Stimulated activated CD8-positive, alpha-beta memory T cell treated with anti-CD3 and anti-CD28 coated beads, Interleukin-2, amount 100 ng/mL, for 48 hours (primary cell): ENCODE measurements around the gene AQP1.

Experiments
- DNase-seq, 2 donors: peaks; one replicate each; pipeline ENCODE4 v3.0.0-alpha.2; 2020; ENCODE audit warnings: low read depth in 2 of 2

The AQP1 gene

DNA sequence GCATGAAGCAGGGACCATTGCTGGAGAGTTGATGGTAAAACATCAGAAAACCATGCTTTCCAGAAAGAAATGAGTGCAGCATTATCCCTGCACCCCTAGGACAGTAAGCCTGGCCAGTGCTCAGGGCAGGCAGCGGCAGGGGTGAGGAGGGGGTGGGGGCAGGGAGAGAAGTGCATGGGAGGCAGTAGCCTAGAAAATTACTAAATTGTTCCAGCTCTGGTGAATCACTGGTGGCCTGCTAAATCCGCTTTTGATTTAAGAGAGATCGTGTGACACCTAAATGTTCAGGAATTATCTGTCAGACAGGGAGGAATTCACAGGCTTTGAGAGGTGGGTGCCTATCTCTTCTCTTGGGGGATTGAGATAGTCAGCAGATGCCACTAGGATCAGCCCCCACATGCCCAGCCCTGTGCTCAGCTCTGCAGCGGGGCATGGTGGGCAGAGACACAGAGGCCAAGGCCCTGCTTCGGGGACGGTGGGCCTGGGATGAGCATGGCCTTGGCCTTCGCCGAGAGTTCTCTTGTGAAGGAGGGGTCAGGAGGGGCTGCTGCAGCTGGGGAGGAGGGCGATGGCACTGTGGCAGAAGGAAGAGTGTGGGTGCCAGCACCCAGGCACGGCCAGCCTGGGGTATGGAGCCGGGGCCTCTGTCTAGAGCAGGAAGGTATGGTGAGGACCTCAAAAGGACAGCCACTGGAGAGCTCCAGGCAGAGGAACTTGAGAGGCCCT lies 5.0 kb upstream of the AQP1 start:
- DNase-seq = no peak

DNA sequence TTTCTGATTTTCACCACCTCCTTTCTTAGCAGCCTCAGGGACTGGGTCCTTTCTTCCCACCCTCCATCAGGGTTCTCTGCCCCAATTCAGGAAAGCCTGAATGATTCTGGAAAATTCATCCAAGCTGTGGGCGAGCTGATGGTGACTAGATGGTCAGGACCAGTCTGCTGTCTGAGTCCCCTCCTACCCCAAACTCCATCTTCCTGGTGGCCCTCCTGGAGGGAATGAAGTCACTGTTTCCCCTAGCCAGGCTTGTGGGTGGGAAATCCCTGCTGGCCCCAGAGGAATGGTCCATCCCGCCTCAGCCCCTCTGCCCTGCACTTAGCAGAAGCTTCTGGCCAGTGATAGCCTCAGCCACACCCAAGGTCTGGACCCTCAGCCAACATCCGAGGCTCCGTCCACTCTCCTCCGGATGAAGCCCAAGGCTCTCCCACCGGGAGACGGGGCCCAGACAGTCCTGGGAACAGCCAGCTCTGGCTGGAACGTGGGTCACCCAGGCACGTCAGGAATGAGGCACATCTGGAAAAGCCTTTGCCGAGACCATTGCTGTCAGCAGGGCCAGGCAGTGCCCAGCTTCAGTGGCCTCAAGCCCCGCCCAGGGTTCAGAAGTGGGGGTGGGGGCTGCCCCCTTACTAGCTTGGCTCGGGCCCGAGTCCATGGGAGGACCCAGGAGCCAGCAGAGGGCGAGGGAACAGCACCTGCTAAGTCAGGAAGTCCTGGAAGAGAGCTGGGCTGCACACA lies 4.0 kb upstream of the AQP1 start:
- DNase-seq = no peak

DNA sequence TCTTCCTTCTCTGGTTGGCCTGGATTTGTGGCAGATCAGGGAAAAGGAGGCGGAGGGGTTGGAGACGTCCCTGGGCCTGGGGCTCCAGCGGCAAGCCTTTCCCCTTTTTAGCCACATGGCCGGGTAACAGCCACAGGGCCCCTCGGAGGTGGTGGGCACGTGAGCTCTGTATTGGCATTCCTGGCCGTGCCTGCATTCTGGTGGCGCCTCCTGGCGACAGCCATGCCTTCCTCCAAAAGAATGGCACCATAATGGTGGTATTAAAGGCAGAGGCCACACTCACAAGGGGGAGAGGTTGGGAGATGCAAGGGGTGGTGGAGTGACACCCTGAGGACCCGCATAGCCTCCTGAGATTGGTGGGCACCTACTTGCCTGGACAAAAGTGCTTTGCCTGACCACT lies 3.0 kb upstream of the AQP1 start:
- DNase-seq = no peak

DNA sequence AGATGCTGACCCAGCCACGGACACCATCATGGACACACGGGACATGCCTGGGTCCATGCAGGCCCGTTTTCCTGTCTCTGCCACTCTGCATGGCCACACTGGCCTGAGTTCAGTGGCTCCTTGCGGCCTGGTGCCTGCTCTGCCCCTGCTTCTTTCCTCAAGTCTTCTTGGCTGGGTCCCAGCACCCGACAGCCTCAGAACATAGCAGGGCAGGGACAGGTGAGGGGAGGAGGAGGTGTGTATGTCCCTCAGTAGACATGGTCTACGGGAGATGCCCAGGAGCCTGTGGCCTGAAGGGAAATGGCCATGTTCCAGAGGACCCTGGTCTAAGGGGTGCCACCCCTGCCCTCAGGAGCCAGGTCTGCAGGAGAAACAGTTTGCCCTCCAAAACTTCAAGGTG lies 2.2 kb upstream of the AQP1 start:
- DNase-seq = no peak

DNA sequence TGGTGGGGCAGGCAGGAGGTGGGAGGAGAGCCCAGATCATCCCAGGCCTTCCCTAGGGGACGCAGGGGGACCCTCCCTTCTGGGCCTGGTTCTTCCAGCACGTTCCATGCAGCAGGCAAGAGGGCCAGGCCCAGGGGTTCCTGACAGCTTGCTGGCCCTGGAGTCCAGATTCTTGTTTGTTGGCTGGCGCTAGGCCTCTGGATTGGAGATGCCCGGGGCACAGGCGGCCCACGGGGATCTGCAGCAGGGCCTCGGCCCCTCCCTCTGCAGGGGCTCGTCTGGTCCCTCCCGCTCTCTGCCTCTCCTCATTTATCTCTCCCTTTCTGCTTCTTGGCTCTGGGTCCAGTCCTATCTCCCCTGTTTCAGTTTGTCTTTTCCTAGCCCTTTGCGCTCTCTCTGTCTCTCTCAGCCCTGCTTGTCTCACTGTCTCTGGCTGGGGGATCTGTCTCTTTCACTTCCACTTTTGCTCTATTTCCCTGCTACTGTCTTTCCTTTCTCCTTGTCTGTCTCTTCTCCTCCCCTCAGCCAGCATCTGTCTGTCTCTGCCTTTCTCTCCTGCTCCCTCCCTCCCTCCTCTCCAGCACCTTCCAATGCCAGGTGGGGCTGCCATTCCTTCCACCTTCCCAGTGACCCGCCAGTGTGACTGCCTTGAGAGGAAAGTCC lies 1.1 kb upstream of the AQP1 start:
- DNase-seq = no peak

DNA sequence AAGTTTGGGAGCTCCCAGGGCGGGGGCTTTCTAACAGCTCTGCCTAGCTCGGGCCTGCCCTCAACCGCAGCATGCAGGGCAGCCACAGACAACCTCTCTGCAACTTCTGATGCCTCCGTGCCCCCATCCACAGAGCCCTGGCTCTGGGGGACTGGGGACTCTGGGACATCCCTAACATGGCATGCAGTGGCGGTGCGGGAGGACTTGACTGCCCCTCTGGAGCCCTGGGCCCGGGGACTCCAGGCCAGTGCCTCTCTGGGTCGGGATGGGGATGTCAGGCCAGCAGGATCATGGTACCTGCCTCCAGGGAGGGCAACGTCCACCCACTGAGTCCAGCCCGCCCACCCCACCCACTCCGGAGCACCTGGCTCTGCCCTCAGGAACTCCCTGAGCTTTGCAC lies 520 bp upstream of the AQP1 start:
- no peak for DNase-seq

DNA sequence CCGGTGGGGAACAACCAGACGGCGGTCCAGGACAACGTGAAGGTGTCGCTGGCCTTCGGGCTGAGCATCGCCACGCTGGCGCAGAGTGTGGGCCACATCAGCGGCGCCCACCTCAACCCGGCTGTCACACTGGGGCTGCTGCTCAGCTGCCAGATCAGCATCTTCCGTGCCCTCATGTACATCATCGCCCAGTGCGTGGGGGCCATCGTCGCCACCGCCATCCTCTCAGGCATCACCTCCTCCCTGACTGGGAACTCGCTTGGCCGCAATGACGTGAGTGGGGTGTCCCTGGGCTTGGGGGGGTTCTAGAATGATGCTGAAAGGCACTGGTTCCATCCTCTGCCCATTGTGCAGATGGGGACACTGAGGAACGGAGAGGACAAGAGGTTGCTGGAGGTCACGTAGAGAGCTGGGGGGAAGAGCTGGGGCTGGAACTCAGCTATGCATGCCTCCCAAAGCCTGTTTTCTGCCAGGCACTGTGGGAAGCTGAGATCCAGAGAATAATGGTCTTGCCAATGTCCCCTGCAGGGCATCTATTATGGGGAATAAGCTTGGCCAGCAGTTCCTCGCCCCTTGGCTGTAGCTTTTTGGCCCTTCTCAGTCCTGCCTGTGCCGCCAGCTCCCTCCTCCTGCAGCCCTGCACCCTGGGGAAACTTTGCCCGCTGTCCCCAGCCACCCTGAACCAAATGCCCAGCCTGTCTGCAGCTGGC lies 523 bp downstream of the AQP1 start:
- no peak for DNase-seq

DNA sequence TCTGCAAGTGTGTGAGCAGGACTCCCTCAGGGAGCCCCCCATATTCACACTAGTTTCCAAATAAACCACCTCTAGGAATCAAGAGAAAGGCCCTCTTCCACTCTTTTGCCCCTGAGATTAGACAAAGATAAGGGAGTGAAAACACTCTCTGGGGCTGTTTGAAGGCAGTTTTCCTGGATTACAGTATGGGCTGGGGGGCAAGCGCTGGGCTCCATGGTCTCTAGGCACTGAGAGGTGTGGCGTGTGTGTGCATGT lies 1.0 kb downstream of the AQP1 start:
- no peak for DNase-seq

DNA sequence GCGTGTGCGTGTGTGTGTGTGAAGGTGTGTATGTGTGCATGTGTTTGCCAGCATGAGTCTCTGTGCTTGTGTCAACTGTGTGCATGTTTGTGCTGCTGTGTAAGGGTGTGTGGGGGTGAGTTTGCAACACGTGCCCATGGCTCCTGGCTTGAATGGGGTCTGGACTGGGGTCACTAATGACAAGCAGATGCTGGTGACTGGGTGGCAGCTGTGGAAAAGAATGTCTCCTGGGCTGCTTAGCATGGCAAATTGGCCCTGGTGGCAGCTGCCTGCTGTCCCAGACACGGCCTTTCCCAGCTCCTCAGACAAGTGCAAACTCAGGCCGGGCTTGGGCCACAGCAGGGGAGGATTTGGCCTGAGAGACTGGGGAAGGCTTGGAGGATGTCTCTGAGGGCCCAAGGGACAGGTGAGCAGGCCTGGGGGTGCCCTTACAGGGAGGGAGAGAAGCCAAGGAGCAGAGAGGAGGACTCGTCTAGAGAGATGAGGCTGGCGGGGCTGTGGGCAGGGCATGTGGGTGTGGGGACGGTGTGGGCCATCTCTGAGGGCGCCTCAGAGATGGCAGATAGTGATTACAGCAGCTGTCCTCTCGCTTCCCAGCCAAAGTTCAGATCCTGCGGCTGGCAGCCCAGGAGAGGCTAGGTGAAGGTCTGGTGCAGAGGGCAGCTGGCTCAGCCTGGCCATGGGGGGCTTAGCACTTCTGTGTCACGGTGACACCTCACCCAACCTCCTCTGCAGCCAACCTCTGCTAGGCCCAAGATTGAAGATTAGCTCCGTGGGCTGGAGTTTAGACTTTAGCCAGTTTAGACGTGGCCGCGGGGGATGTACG lies 1.5 kb downstream of the AQP1 start:
- no peak for DNase-seq

DNA sequence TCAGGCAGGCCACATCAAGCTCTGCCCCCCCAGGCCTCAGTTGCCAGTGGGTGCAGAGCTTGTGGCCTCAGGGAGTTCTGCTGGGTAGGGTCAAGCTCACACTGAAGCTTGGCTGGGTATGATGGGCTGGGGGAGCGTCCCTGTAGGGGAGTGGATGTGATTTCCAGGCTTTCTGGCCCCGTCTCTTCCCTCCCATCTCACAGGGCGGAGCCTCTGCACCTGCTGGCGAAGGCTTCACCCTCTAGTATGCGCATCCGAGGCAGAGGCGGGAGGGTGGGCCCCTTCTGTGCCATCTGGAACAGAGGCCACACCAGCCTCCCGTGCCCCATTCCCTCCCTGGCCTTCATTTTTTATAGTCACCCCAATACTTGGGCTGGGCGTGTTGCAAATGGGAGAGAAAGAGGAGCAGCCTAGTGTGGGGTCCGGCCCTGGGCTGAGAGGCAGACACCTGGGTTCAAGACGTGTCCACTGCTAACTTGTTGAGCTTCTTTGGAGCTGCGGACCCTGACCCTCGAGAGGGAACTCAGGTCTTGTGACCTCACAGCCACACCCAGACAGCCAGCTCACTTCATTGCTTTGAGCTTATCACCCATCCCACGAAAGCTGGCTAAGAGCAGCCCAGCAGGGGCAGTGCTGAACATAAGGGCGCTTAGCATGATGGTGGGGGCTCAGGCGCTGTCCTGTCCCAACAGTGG lies 2.3 kb downstream of the AQP1 start:
- no peak for DNase-seq

DNA sequence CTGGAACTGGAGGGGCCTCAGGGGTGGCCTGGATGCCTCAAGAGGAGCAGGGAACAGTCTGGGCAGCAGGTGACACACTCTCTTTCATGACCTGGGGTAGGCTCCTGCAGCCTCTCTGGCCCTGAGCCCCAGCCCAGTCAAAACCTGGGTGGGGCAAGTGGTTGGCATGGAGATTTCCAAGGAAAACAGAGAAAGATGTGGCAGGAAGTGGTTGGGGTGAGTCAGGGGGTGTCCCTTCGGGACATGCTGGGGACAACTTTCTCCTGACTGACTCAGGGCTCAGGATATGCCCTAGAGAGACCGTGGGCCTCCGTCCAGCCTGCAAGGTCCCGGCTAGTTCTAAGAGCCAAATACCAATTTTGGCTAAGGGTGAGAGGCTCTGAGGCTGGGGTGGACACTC lies 2.9 kb downstream of the AQP1 start:
- no peak for DNase-seq

DNA sequence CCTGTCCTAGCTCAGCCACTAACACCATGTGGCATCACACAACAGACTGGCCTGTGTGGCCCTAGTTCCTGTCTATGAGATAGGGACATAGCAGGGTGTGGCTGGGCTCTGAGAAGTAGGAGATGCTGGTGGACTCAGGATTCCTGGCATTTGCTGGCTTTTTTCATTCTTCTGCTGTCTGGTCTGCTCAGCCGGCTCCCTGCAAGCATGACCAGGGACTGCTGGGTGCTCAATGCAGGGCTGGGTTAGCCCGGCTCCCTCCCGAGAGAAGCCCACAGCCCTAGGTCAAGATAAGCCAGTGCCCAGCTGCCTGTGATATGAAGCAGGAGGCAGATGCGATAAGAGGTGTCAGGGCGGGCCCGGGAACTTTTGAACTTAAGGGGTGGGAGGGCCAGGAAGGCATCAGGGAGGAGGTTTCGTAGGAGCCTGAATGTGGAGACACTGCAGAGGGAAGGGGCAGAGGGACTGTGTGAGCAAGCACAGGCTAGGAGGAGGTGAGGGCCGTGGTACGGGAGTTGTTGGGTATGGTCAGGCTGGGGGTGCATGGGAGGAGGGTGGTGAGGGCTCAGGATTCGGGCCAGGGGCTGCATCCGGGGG lies 3.5 kb downstream of the AQP1 start:
- DNase-seq = no peak

DNA sequence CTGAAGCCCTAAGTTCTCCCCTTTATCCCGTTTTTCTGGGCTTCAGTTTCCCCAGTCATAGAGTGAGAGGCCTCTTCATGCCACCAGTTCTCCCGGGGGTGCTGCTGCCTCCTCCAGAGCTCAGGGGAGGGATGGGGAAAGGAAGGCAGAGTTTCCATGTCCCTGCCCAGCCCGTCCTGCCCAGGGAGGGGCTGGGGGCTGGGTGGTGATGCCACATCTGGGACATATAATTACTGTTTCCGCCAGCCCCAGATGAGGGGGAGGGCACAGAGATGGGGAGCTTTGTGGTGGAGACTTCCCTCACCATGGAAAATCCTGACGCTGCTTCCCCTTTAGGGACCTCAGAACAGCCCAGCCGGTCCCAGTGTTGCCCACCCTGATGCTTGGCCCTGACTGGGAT lies 4.1 kb downstream of the AQP1 start:
- DNase-seq = no peak

DNA sequence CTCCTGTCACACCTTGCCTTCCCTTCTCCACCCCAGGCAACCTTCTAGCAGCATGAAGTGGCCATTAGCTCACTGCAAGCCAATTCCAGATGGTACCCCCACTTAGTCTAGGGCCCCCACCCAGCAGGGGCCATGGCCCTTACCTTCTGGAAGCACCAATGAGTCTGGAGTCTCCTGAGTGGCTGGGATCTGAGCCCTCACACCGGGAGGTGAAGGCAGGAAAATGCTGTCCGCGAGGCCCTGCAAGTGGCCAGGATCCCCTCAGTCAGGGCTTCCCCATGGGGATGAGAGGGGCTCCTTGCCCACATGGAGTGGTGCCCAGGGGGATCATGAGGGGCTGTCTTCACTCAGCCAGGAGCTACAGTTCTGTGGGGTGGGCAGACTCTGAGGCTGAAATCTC lies 4.6 kb downstream of the AQP1 start:
- DNase-seq = no peak

DNA sequence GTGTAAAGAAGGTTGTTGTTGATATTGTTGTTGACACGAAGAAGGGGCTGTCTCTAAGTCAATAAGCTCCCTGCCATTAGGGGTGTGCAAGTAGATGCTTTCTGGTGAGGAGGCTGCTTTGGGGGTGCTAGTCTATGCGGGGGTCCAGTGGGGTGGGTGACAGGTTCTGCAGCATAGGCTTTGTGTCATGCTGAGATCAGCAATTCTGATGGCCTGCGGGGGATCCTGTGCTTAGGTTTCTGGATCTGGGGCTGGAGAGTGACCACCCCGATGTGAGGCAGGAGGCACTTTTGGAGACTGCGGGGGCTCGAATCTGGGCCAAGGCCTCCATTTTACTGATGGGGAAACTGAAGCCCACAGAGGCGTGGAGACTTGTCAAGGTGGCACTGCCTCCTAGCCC lies 5.1 kb downstream of the AQP1 start:
- no peak for DNase-seq

DNA sequence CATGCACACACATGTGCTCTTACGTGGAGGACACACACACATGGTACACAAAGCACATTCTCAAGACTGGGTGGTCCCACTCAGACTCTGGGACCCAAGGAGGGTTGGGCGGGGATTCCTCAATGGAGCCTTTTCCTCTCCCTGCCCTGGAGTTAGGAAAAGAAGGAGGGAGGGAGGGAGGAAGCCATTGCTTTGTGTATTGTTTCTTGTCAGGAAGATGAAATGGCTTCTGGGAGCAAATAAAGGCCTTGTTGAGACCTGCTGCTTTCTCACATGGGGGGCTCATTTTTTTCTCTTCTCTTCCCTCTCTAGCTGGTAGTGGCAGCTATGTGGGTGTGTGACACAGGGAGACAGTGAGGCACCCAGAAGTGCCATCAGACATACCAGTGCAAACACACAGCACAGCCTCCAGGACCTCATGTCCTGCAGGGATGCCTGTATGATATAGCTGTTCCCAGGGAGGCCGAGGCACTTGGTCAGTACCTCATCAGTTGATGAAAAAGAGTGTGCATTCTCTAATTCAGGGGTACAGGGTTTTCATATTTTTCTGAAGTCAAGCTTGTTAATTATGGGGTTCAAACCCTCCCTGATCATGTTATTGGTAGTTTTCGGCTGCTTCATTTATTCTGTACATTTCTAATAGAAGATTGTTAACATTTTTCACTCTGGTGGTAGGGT lies 5.7 kb downstream of the AQP1 start:
- no peak for DNase-seq

DNA sequence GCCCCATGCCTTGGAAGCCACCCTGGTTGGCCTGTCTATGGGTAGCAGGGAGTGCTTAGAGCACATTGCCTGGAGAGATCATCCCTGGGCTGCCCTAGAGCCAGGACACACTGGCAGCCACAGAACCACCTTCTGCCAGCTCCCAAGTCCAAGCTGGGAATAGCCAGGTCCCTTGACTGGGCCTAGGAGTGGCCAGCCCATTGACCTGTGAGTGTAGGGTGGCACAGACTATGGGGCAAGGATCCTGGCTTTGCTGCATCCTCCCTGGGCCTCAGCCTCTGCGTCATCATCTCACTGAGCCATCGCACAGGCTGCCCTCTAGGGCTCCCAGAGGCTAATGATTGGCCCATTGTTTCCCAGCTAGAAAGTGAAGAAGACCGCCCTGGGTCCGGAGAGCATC lies 7.0 kb downstream of the AQP1 start:
- no peak for DNase-seq

DNA sequence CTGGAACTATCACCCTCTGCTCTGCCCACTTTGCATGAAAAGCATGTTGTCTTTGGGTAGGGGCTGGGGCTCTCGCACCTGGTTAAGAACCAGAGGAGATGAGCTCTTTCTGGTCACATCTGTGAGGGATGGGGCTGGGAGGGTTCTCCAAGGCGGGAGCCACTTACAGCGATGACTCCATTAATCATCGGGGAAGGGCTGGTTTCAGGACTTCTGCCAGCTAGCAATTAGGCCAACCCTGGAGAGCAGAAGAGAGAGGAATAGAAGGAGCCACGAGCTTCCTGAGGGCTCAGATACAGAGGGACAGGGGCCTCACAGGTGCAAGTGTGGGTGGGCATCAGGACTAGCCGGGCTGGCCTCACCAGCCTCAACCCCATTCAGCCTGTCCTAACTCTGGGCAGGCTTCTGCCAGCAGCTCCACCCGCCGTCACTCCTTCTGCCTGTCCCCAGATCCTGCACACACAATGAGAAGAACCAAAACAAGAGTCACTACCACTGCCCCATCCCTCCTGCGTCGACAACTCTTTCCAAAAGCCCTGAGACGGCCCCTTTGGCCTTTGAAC lies 8.4 kb downstream of the AQP1 start:
- no peak for DNase-seq

DNA sequence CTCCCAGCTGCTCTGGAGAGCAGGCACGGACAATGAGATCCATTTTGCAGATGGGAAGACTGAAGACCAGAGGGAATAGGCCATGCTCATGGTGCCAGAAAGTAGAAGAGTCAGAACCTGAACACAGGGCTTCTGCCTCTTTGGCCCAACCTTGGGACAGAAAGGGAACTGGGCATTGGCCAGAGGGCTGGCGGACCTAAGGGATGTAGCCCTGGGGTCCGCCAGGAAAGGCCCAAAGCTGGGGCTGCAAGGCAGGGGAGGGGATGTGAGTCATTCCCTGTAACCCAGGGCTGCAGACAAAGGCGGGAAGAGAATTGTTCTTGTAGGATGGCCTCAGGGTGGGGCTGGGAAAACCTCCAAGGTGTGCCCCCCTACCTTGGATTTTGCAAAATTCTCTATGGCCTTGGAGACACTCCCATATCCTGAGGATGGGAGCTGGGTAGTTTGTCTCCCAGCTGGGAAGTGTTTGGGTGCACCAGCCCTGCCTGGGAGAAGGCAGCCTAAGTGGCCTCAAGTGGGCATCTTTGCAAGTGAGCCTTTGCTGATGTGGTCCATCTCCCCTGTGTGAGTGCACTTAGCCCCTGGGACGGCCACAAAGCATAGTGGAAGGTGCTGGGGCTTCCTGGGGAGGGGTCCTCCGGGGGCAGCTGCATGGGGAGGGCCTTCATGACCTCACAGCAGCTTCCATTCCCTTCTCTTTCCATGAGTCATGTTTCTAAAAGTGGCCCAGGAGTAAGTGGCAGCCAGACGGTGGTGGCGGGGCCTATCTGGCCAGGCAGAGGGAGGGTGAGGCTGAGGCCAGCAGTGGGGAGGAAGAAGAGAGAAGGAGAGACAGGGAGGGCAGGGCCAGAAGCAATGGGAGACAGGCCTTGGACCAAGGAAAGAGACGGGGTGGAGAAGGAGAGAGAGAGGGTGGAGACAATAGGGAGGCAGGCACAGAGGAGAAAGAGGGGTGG lies 9.2 kb downstream of the AQP1 start:
- no peak for DNase-seq
